HG03060 (cell line): ENCODE measurements around the gene CHRNB1.
"Not testable (repeated sequence)": the region's sequence is repeated elsewhere in the genome, so short reads cannot be mapped to it uniquely, and the experiment has no call there.

Source experiments
- ATAC-seq: cut with Tn5 transposase; IDR thresholded peaks from one replicate; pipeline ENCODE4 v1.9.1; 2021; ENCODE audit warnings: low read depth, moderate number of reproducible peaks; ENCODE audit not compliant: unreplicated experiment

CHRNB1 gene

GRCh38 chr17:7465597-7466275, 20.9 kb downstream of the CHRNB1 start:
- ATAC-seq = no peak

GRCh38 chr17:7466318-7466638, 21.4 kb downstream of the CHRNB1 start:
- no peak for ATAC-seq

- no peak for ATAC-seq
These were observed 21.9 kb downstream of the CHRNB1 start for GRCh38 chr17:7466639-7467341.

GRCh38 chr17:7467498-7467897, 22.6 kb downstream of the CHRNB1 start:
- no peak for ATAC-seq

GRCh38 chr17:7468290-7468689, 23.4 kb downstream of the CHRNB1 start:
- no peak for ATAC-seq

- no peak for ATAC-seq
These were observed 24.0 kb downstream of the CHRNB1 start for GRCh38 chr17:7468804-7469389.

GRCh38 chr17:7469843-7470242, 25.0 kb downstream of the CHRNB1 start:
- not testable (repeated sequence) for ATAC-seq

GRCh38 chr17:7470457-7470973, 25.7 kb downstream of the CHRNB1 start:
- ATAC-seq = not testable (repeated sequence)

GRCh38 chr17:7471729-7472128, 26.9 kb downstream of the CHRNB1 start:
- no peak for ATAC-seq

- ATAC-seq = not testable (repeated sequence)
These were observed 29.9 kb downstream of the CHRNB1 start for GRCh38 chr17:7474767-7475166.

GRCh38 chr17:7475764-7476422, 31.0 kb downstream of the CHRNB1 start:
- no peak for ATAC-seq

- no peak for ATAC-seq
These were observed 31.6 kb downstream of the CHRNB1 start for GRCh38 chr17:7476494-7476893.

GRCh38 chr17:7476951-7477350, 32.1 kb downstream of the CHRNB1 start:
- no peak for ATAC-seq

GRCh38 chr17:7477392-7478275, 32.8 kb downstream of the CHRNB1 start:
- ATAC-seq = no peak

- no peak for ATAC-seq
These were observed 33.7 kb downstream of the CHRNB1 start for GRCh38 chr17:7478276-7479212.

GRCh38 chr17:7479213-7480088, 34.6 kb downstream of the CHRNB1 start, which contains the start of gene ZBTB4:
ZBTB4 (minus strand) TSS chr17:7479631; CDS start chr17:7466801, 12,830 bp downstream.
- no peak for ATAC-seq

GRCh38 chr17:7480089-7480384, 35.2 kb downstream of the CHRNB1 start:
- no peak for ATAC-seq

- ATAC-seq = not testable (repeated sequence)
These were observed 36.4 kb downstream of the CHRNB1 start, which contains the start of gene SLC35G6 for GRCh38 chr17:7481275-7481674. SLC35G6 (plus strand) TSS chr17:7481446; CDS start chr17:7481517, 71 bp downstream.
